GM10847 (cell line): ENCODE results near the gene DLG5.

Source experiments
- POLR2A ChIP-seq: IDR thresholded peaks from 2 replicates; pipeline ENCODE4 v1.6.1; 2011; ENCODE audit not compliant: insufficient read length; ENCODE audit errors: extremely low read depth

DLG5 gene

DNA sequence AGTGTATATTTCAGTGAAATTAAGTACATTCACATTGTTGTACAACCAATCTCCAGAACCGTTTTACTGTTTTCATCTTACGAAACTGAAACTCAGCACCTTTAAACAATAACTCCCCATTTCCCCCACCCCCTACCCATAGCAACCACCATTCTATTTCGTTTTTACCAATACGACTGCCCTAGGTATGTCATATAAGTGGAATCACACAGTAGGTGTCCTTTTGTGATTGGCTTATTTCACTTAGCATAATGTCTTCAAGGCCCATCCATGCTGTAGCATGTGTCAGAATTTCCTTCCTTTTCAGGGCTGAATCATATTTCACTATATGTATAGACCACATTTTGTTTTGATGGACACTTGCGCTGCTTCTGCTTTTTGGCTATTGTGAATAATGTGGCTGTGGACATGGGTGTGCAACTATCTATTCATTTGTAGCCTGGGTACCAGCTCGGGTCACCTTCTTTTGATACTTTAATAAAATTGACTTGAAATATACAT is 34.3 kb upstream of the DLG5 start:
- no peak for TF ChIP-seq POLR2A

DNA sequence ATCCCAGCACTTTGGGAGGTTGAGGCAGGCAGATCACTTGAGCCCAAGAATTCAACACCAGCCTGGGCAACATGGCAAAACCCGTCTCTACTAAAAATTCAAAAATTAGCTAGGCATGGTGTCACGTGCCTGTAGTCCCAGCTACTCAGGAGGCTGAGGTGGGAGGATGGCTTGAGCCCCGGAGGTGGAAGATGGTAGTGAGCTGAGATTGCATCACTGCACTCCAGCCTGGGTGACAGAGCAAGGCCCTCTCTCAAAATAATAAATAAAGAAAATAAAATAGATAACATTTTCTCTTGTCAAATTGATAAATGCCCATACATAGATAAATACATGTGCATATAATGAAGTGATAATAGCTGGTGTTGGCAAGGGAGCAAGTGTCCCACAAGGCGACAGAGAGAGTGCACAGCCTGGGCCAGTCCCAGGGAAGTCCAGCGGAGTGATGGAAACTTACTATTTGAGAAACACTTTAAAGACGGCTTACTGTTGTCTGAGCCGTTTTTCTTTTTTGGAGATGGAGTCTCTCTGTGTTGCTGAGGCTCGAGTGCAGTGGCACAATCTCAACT is 33.4 kb upstream of the DLG5 start:
- no peak for TF ChIP-seq POLR2A

DNA sequence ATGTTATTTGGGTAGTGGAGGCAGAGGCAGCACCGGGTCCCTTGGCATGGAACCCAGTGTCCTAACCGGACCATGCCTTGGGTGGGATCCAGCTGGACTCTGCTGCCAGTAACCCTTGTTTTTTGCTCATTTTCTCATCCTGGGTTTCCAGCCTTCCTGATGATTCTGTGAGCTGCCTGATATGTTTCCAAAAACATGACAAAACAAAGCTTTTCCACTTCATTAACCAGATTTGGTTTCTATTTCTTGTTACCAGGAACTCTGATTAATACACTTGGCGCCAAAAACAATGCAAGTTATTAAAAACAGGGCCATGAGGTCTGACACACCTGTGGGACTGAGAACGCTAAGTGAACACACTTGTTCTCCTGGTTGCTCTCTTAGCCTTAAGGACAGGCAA is 32.8 kb upstream of the DLG5 start:
- TF ChIP-seq POLR2A, result no peak

GRCh38 chr10:77955136-77955535 is 28.6 kb upstream of the DLG5 start:
- no peak for TF ChIP-seq POLR2A

DNA sequence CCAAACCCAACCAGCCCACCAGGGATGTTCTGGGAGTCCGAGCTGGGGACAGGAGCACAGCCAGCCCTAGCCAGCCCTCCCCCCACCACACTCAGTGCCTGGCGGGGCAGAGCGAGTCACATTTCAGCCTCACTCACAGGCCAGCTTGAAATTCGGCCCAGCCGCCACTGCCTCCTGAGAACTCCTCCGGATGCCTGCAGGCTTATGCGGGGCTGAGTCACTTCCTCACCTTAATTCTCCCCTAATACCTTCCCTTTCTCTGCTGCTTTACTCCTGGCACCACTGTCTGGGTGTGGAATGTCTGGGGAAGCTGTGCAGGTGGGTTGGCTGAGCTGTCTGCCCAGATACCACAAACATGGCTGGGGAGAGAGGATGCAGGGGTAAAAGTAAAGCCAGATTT is 22.6 kb upstream of the DLG5 start:
- TF ChIP-seq POLR2A, result no peak

DNA sequence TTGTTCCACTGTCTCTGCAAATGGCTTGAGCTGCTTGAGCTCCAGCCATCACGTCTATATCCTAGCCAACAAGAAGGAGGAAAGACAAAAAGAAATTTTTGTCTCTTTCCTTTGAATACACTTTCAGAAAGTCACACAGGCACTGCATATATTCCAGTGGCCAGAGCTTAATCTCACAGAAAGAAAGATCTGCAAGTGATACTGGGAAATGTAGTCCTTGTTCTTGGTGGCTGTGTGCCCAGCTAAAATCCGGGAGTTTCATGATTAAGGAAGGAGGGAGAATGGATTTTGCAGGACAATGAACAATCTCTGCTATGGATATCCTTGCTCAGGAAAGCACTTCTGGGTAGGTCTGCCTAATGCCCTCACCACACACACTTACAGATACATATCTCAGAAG is 19.5 kb upstream of the DLG5 start:
- TF ChIP-seq POLR2A, result no peak

GRCh38 chr10:77944519-77944918 is 18.0 kb upstream of the DLG5 start:
- TF ChIP-seq POLR2A, result no peak

DNA sequence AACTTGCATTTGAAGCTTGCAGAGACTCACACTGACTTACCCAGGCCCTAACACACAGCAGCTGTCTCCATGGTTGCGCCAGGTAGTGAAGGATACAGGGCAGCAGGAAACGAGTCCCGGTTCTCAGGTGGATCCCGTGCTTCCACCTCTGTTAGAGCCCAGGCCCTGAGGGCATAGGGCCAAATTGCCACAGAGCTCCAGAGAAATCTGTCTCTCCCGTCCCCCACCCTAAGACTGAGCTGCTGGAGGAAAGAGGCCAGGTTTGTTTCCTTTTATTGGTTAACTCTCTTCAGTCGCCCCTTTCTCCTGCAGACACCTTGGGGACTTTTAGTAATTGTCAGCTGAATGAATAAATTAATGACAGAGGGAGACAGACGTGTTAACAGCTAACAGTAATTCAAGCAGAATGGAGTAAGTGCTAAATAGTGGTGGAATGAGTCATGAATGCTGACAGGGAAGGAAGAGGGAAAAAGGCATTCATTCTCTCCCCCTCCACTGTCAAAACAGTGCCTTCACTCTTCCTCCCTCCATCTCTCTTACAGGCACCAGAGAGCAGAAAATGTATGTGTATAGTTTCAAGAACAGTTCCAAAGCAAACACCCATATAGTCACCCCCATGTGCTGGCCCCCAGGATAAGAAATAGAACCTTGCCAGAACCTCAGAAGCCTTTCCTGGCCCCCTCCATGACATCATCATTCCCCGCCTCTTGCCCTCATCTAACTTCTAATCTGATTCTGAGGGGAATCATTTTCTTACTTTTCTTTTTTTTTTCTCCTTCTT is 16.8 kb upstream of the DLG5 start:
- TF ChIP-seq POLR2A, result no peak

GRCh38 chr10:77941790-77942189 is 15.2 kb upstream of the DLG5 start:
- no peak for TF ChIP-seq POLR2A

GRCh38 chr10:77940627-77941026 is 14.1 kb upstream of the DLG5 start:
- TF ChIP-seq POLR2A, result no peak

DNA sequence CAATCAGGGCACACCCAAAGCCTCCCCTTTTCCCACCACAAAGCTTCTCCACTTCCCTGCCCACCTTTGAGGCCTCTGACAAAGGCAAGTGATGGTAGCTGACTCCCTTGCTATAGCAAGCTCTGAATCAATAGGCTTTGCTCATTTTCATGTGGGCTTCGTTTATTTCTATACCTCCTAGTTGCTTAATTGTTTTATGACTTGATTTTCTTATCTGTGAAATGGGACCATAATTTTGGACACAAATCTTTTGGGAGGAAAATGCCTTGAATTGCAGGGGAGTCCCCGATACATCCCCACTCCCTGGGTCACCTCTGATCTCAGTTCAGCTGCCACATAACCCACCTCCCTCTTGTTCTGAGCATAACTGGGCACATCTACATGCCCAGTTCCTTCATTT is 13.7 kb upstream of the DLG5 start:
- TF ChIP-seq POLR2A, result no peak

DNA sequence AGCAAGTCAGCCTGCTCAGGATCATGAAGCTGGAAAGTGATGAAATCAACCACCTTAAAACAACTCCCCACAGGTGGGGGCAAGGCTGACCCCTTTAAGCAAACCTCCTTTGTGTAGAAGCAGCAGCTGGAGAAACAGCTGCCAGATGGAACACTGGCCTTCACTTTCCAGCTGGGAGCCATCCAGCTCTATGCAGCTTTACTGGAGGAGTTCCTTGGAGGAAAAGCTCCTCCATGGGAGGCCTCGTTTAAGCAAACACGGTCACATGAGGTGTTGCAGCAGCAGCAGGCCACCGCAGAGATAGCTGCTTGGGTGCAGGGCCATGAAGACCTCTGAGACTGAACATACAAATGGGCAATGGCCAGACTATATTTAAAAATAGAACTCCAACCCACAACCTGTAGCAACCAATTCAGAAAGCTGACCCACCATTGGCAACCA is 13.0 kb upstream of the DLG5 start:
- no peak for TF ChIP-seq POLR2A

- TF ChIP-seq POLR2A, result no peak
These were observed 10.4 kb upstream of the DLG5 start for GRCh38 chr10:77936697-77937567.

DNA sequence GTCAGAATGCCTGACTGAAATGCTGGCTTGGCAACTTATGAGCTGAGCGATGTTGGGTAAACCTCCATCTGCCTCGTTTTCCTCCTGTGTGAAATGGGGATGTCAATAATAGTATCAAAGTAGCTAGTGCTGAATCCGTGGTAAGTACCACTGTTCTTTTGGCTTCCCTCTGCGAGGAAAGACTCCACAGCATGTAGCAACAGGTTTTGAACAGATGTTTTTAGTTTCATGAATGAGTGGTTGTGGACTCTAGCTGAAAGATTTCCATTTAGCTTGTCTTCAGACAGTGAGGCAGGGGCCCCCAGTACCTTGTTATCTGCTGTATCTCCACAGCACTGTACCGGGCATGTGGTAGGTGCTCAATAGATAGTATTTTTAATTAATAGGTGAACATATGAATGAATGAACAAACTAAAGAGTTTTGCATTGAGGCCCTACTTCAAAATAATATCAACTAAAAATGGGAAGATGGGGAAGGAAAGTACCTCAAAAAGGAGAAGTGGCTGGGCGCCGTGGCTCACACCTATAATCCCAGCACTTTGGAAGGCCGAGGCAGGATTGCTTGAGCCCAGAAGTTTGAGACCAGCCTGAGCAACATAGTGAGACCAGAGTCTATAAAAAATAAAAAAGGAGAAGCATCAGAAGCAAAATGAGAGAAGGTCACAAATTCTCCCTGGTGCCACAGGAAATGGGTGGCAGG is 5.6 kb upstream of the DLG5 start:
- TF ChIP-seq POLR2A, result no peak
